GM20431 (cell line): ENCODE data around the gene KLK7.

Experiments used
- in situ Hi-C: fragments of 300-500 bp; cut with MseI, MboI; formaldehyde crosslinking; loops from one replicate; pipeline ENCODE4 v1.15.0; 2020; ENCODE audit warnings: low sequenced_read_pairs; ENCODE audit not compliant: unreplicated experiment

Gene KLK7

GRCh38 chr19:50944795-50945194, 38.9 kb downstream of the KLK7 start:
- in situ Hi-C loops = no loop called here

DNA sequence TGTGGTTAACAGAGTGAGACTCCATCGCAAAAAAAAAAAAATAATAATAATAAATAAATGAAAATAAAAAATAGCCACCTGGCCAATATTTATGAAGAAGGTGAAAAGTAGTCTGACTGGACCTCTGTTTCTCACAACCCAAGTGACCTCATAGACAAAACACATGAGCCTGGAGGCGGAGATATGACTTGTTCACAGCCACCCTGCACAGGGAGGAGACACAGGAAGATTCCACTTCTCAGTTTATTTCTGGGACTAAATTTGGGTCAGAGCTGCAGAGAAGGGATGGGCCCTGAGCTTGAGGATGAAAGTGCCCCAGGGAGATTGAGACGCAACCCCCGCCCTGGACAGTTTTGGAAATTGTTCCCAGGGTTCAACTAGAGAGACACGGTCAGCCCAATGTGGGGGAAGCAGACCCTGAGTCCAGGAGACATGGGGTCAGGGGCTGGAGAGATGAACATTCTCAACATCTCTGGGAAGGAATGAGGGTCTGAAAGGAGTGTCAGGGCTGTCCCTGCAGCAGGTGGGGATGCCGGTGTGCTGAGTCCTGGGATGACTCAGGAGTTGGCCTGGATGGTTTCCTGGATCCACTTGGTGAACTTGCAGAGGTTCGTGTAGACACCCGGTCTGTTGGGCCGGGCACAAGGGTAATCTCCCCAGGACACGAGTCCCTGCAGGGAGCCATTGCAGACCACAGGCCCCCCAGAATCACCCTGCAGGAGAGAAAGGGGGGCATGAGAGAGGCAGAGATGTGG, 40.5 kb downstream of the KLK7 start:
- in situ Hi-C loops = no loop called here

DNA sequence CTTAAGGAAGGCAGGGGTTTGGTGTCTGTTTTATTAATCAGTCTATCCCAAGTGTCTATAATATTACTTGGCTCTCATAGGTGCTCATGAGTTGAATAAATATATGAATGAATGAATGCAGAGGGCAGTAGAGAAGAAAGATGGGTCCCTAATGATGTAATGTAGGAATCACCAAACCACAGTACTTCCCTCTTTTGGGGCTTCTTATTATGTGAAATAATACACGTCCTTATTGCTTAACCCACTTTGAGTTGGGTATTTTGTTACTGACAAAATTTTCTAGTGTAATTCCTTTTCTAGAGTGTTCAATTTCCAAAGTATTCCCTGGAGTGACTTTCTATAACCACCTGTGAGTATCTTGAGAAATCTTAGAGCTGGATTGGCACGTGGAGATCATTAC, 44.1 kb downstream of the KLK7 start:
- in situ Hi-C loops = no loop called here

- in situ Hi-C loops = no loop called here
Observed at GRCh38 chr19:50933640-50934039, 50.1 kb downstream of the KLK7 start.

DNA sequence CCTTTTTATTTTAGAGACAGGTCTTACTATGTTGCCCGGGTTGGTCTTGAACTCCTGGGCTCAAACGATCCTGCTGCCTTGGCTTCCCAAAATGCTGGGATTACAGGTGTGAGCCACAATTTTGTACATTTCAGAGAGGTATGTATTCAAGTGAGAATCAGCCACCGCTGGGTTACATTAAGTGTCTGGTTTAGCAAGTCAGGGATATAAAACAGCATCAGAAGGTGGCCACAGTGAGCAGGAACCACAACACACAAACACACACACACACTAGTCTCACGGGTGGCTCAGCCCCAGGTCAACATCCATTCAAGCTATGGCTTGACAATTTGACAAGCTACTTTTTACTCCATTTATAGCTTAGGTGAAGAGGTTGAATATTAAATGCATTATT, 51.0 kb downstream of the KLK7 start:
- in situ Hi-C loops = no loop called here

DNA sequence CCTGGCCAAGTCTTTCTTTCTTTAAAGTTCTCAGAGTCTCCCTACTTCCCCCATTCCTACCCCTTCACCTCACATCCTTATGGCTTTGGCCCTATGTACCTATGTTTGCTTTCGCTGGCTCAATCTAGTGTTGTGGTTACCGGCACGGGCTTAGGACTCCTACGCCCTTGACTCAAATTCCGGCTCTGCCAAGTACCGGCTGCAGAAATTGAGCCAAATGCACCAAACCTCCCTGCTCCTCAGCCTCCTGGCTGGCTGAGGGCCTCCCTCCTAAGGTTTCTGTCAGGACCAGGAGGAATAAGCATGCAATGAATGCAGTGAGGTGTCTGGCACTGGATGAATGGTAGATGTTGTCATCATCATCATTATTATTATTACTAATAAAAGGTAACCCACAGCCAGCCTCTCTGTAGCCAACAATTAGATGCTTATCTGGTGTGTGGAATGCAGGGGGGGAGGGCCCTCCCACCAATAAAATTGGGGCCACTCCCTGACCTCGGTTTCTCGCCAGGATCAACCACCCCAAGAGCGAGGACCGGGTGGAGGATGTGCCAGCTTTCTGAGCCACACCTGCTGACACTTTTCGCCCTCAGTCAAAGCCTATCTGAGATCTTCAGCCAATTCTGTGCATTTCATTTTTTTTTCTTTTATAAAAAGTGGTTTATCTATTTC, 51.6 kb downstream of the KLK7 start:
- in situ Hi-C loops = no loop called here

- in situ Hi-C loops = no loop called here
Observed at GRCh38 chr19:50931023-50931422, 52.7 kb downstream of the KLK7 start.

DNA sequence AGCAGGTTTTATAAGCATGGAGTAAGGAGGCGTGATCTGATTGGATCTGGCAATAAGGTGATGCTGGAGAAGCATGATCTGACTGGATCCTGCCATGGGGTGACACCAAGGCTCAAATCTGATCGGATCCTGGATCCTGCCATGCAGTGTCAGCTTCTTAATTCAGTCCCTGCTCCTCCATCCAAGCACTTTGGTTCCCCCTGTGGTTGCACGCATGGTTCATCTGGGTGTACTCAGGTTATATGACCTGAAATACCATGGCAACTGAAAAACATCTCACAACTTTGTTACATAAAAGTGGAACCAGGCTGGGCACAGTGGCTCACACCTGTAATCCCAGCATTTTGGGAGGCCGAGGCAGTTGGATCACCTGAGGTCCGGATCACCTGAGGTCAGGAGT, 54.9 kb downstream of the KLK7 start:
- in situ Hi-C loops = no loop called here
